GM12864 (cell line): ENCODE measurements around the gene PRKAR1B.

Experiments
- DNase-seq: peaks from one replicate; pipeline ENCODE4 v3.0.0-alpha.2; 2011; ENCODE audit warnings: low read depth
- H3K4me3 ChIP-seq: 2 replicates; pipeline ENCODE4 v1.5.1; 2011; ENCODE audit warnings: mild to moderate bottlenecking, low read depth, low read length, control low read depth
- CTCF ChIP-seq: IDR thresholded peaks from 2 replicates; pipeline ENCODE4 v1.5.1; 2011; ENCODE audit warnings: low read depth, mild to moderate bottlenecking, moderate library complexity, low read length, control low read depth, inconsistent platforms; ENCODE audit errors: missing control alignments

Gene PRKAR1B

GRCh38 chr7:627661-628401, 99.2 kb downstream of the PRKAR1B start:
- no peak for DNase-seq
- TF ChIP-seq CTCF: no peak
- no peak overlapping the region for H3K4me3 ChIP-seq

GRCh38 chr7:625376-625971, 101.6 kb downstream of the PRKAR1B start:
- no peak overlapping the region for H3K4me3 ChIP-seq
- DNase-seq: no peak
- no peak for TF ChIP-seq CTCF

GRCh38 chr7:623464-623863, 103.6 kb downstream of the PRKAR1B start:
- H3K4me3 ChIP-seq: no peak overlapping the region
- DNase-seq: no peak
- no peak for TF ChIP-seq CTCF

- no peak overlapping the region for H3K4me3 ChIP-seq
- DNase-seq: no peak
- TF ChIP-seq CTCF: no peak
Observed at GRCh38 chr7:621572-622285, 105.4 kb downstream of the PRKAR1B start.

GRCh38 chr7:620885-621284, 106.2 kb downstream of the PRKAR1B start:
- no peak for TF ChIP-seq CTCF
- no peak overlapping the region for H3K4me3 ChIP-seq
- DNase-seq: no peak

- H3K4me3 ChIP-seq: no peak overlapping the region
- no peak for DNase-seq
- TF ChIP-seq CTCF: no peak
Observed at GRCh38 chr7:620056-620455, 107.0 kb downstream of the PRKAR1B start.
